GM03348 (cell line): Measurements from ENCODE around the gene CELF2.

ENCODE experiments used
- DNase-seq: peaks from one replicate; pipeline ENCODE4 v3.0.0; 2012; ENCODE audit warnings: low spot score

Gene CELF2

GRCh38 chr10:11274452-11274851 is 256.8 kb downstream of the CELF2 start:
- DNase-seq: no peak

GRCh38 chr10:11275651-11276050 is 258.0 kb downstream of the CELF2 start:
- DNase-seq: no peak

GRCh38 chr10:11276449-11276990 is 258.8 kb downstream of the CELF2 start:
- no peak for DNase-seq

- no peak for DNase-seq
These were observed 261.6 kb downstream of the CELF2 start for GRCh38 chr10:11279314-11279713.

- DNase-seq: no peak
These were observed 262.7 kb downstream of the CELF2 start for GRCh38 chr10:11280187-11280932.

- no peak for DNase-seq
These were observed 264.5 kb downstream of the CELF2 start for GRCh38 chr10:11282156-11282555.

- no peak for DNase-seq
These were observed 265.0 kb downstream of the CELF2 start for GRCh38 chr10:11282661-11283060.

GRCh38 chr10:11284291-11285085 is 266.8 kb downstream of the CELF2 start:
- DNase-seq: no peak

GRCh38 chr10:11285171-11285570 is 267.5 kb downstream of the CELF2 start:
- DNase-seq: no peak

- DNase-seq: no peak
These were observed 268.7 kb downstream of the CELF2 start for GRCh38 chr10:11286261-11286852.

- no peak for DNase-seq
These were observed 270.6 kb downstream of the CELF2 start for GRCh38 chr10:11288302-11288701.

- DNase-seq: no peak
These were observed 272.7 kb downstream of the CELF2 start for GRCh38 chr10:11290156-11290890.

- no peak for DNase-seq
These were observed 275.1 kb downstream of the CELF2 start for GRCh38 chr10:11292576-11293302.

- no peak for DNase-seq
These were observed 275.7 kb downstream of the CELF2 start for GRCh38 chr10:11293332-11293731.

- DNase-seq: no peak
These were observed 277.3 kb downstream of the CELF2 start for GRCh38 chr10:11294831-11295450.

GRCh38 chr10:11295492-11295891 is 277.8 kb downstream of the CELF2 start:
- DNase-seq: no peak

- no peak for DNase-seq
These were observed 279.5 kb downstream of the CELF2 start for GRCh38 chr10:11297136-11297535.

- no peak for DNase-seq
These were observed 280.4 kb downstream of the CELF2 start for GRCh38 chr10:11298116-11298515.

- DNase-seq: no peak
These were observed 281.5 kb downstream of the CELF2 start for GRCh38 chr10:11299125-11299524.

GRCh38 chr10:11300026-11300425 is 282.4 kb downstream of the CELF2 start:
- no peak for DNase-seq

- no peak for DNase-seq
These were observed 282.9 kb downstream of the CELF2 start for GRCh38 chr10:11300563-11300962.
